Measurements from ENCODE around the gene DRD4. TPM values are rescaled to one million over a fixed set of nuclear protein-coding genes. Genes with fewer than 3 reads are reported as not detected.

The DRD4 gene
- total and polyA plus RNA-seq, 7 donors: 0.28 to 2.2 (median 0.41) TPM; not detected in 4

GRCh38 chr11:620201-620600 lies 16.9 kb upstream of the DRD4 start:
- peaks cover 0 to 21% (median 0%) of the 10 kb centered on the region in 3 donors for H3K27me3 ChIP-seq
- peaks cover 0 to 27% (median 8%) of the 10 kb centered on the region in 4 donors for H3K36me3 ChIP-seq
- no peak for DNase-seq
- TF ChIP-seq CTCF (IDR thresholded peaks at IDR 0.05) (no peak), POLR2A (IDR thresholded peaks at IDR 0.05) (no peak)
- H3K4me3 ChIP-seq: no peak overlapping the region
- H3K27ac ChIP-seq: no peak overlapping the region
- intact Hi-C loops (cut with DNase I): no loop called here
- H3K4me1 ChIP-seq: peaks cover 0 to 11% (median 8%) of the 10 kb centered on the region in 4 donors
- 96 to 97% methylated on average over 13 of the region's 13 CpGs for WGBS, 2 donors
- no peaks in the 10 kb centered on the region for H3K9me3 ChIP-seq

DNA sequence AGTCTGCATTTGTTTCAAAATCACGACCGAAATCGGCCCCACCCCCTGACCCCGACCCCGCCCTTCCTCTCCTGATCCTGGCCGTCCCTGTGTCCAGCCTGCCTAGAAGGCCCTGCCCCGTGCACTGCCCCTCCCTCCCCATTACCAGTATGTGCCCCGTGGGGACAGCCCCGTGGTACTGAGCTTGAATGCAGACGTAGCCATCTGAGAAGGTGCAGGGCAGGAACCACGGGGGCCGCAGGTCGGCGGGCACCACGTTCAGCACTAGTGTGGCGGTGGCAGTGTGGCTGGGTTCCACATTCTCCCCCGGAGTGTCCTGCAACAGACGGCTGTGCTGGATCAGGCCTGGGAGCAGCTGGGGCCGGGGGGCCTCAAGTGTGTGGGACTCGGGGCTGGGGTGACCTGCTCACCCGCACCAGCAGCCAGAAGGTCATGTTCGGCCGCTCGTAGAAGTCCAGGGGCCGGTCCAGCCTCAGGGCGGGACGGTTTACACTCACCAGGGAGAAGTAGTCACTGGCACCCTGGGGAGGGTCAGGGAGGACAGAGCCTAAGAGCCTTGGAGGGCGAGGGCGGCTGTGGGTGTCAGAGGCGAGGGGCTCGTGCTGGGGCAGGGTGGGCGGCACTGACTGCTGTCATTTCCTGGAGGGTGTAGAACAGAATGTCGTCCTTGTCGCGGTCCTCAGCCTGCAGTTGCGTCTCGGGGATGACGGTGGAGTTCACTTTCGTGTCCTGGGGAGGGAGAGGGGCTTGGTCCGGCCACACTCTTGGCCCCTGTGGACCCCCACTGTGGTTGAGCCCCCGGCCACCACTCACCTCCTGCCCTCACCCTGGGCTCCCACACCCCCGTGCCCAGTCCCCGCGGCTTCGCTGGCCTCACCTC lies 15.9 kb upstream of the DRD4 start:
- peaks cover 0 to 31% (median 0%) of the 10 kb centered on the region in 3 donors for H3K27me3 ChIP-seq
- H3K4me1 ChIP-seq: peaks cover 0 to 6% (median 5%) of the 10 kb centered on the region in 4 donors
- WGBS, 2 donors: 77% methylated on average over 45 of the region's 45 CpGs
- no peak overlapping the region for H3K4me3 ChIP-seq
- no peaks in the 10 kb centered on the region for H3K9me3 ChIP-seq
- DNase-seq: peak; percentile 64
- H3K36me3 ChIP-seq: peaks cover 0 to 27% (median 8%) of the 10 kb centered on the region in 4 donors
- intact Hi-C loops (cut with DNase I): no loop called here
- H3K27ac ChIP-seq: no peak overlapping the region
- TF ChIP-seq POLR2A (IDR thresholded peaks at IDR 0.05) (no peak), POLR2AphosphoS5 (IDR thresholded peaks at IDR 0.05) (no peak), CTCF (IDR thresholded peaks at IDR 0.05) (no peak), EP300 (IDR thresholded peaks at IDR 0.05) (no peak)

DNA sequence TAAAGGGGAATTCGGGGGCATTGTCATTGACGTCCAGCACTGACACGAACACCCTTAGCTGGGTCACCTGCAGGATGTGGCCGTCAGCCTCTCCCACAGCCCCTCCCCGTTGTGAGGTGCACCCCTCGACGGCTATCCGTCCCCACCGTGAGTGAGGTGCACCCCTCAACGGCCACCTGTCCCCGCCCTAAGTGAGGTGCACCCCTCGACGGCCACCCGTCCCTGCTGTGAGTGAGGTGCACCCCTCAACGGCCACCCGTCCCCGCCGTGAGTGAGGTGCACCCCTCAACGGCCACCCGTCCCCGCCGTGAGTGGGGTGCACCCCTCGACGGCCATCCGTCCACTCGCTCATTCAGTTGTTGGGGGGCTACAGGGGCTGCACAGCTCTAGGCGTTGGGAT lies 15.2 kb upstream of the DRD4 start:
- TF ChIP-seq EP300 (IDR thresholded peaks at IDR 0.05) (no peak), POLR2AphosphoS5 (IDR thresholded peaks at IDR 0.05) (no peak), POLR2A (IDR thresholded peaks at IDR 0.05) (no peak), CTCF (IDR thresholded peaks at IDR 0.05) (no peak)
- no peak for DNase-seq
- intact Hi-C loops (cut with DNase I): no loop called here
- WGBS, 2 donors: 84 to 90% methylated on average over 27 of the region's 27 CpGs
- no peaks in the 10 kb centered on the region for H3K9me3 ChIP-seq
- no peak overlapping the region for H3K4me3 ChIP-seq
- H3K36me3 ChIP-seq: peaks cover 0 to 27% (median 8%) of the 10 kb centered on the region in 4 donors
- no peak overlapping the region for H3K27ac ChIP-seq
- H3K27me3 ChIP-seq: peaks cover 0 to 37% (median 0%) of the 10 kb centered on the region in 3 donors
- H3K4me1 ChIP-seq: peaks cover 0 to 8% (median 7%) of the 10 kb centered on the region in 4 donors

- no peak for DNase-seq
- intact Hi-C loops (cut with DNase I): no loop called here
Measured at GRCh38 chr11:623349-623869, 13.7 kb upstream of the DRD4 start.

More at GRCh38 chr11:623349-623869, 13.7 kb upstream of the DRD4 start:
- H3K27ac ChIP-seq: no peak overlapping the region
- WGBS, 2 donors: 60 to 80% methylated on average over 15 of the region's 15 CpGs
- peaks cover 0 to 14% (median 10%) of the 10 kb centered on the region in 4 donors for H3K4me1 ChIP-seq
- no peak overlapping the region for H3K4me3 ChIP-seq
- H3K27me3 ChIP-seq: peaks cover 0 to 37% (median 0%) of the 10 kb centered on the region in 3 donors
- TF ChIP-seq POLR2A (IDR thresholded peaks at IDR 0.05) (no peak), POLR2AphosphoS5 (IDR thresholded peaks at IDR 0.05) (no peak), CTCF (IDR thresholded peaks at IDR 0.05) (no peak), EP300 (IDR thresholded peaks at IDR 0.05) (no peak)
- no peaks in the 10 kb centered on the region for H3K9me3 ChIP-seq
- H3K36me3 ChIP-seq: peaks cover 0 to 18% (median 3%) of the 10 kb centered on the region in 4 donors

Data from sigmoid colon (tissue), 7 donors.